Measurements from ENCODE around the gene ELMO1.

The ELMO1 gene

GRCh38 chr7:37408291-37409228 lies 40.1 kb downstream of the ELMO1 start:
- no peak for DNase-seq (ENCODE audit: low spot score)

- DNase-seq (ENCODE audit: low spot score): no peak
Observed at GRCh38 chr7:37405603-37406122, 43.0 kb downstream of the ELMO1 start.

GRCh38 chr7:37405128-37405527 lies 43.5 kb downstream of the ELMO1 start:
- no peak for DNase-seq (ENCODE audit: low spot score)

- DNase-seq (ENCODE audit: low spot score): no peak
Observed at GRCh38 chr7:37399876-37400421, 48.7 kb downstream of the ELMO1 start.

- DNase-seq (ENCODE audit: low spot score): no peak
Observed at GRCh38 chr7:37398403-37398802, 50.3 kb downstream of the ELMO1 start.

- DNase-seq (ENCODE audit: low spot score): no peak
Observed at GRCh38 chr7:37395618-37396259, 52.9 kb downstream of the ELMO1 start.

GRCh38 chr7:37394158-37394557 lies 54.5 kb downstream of the ELMO1 start:
- no peak for DNase-seq (ENCODE audit: low spot score)

- DNase-seq (ENCODE audit: low spot score): no peak
Observed at GRCh38 chr7:37393476-37393875, 55.2 kb downstream of the ELMO1 start.

GRCh38 chr7:37392673-37393017 lies 56.0 kb downstream of the ELMO1 start:
- no peak for DNase-seq (ENCODE audit: low spot score)

- no peak for DNase-seq (ENCODE audit: low spot score)
Observed at GRCh38 chr7:37391791-37392672, 56.6 kb downstream of the ELMO1 start.

GRCh38 chr7:37390114-37390513 lies 58.5 kb downstream of the ELMO1 start:
- DNase-seq (ENCODE audit: low spot score): no peak

GRCh38 chr7:37388811-37389210 lies 59.9 kb downstream of the ELMO1 start:
- DNase-seq (ENCODE audit: low spot score): no peak

- DNase-seq (ENCODE audit: low spot score): no peak
Observed at GRCh38 chr7:37385787-37386186, 62.9 kb downstream of the ELMO1 start.

- no peak for DNase-seq (ENCODE audit: low spot score)
Observed at GRCh38 chr7:37382546-37383088, 66.0 kb downstream of the ELMO1 start.

- DNase-seq (ENCODE audit: low spot score): no peak
Observed at GRCh38 chr7:37380831-37381230, 67.8 kb downstream of the ELMO1 start.

GRCh38 chr7:37379546-37380277 lies 69.0 kb downstream of the ELMO1 start:
- no peak for DNase-seq (ENCODE audit: low spot score)

- DNase-seq (ENCODE audit: low spot score): no peak
Observed at GRCh38 chr7:37377231-37377630, 71.4 kb downstream of the ELMO1 start.

- DNase-seq (ENCODE audit: low spot score): no peak
Observed at GRCh38 chr7:37376386-37376785, 72.3 kb downstream of the ELMO1 start.

GRCh38 chr7:37372750-37373149 lies 75.9 kb downstream of the ELMO1 start:
- DNase-seq (ENCODE audit: low spot score): no peak

- DNase-seq (ENCODE audit: low spot score): no peak
Observed at GRCh38 chr7:37371755-37372154, 76.9 kb downstream of the ELMO1 start.

- no peak for DNase-seq (ENCODE audit: low spot score)
Observed at GRCh38 chr7:37369906-37370305, 78.8 kb downstream of the ELMO1 start.

Measured in HuH-7.5 (cell line).